Activated CD4-positive, alpha-beta T cell treated with anti-CD3 and anti-CD28 coated beads, Interleukin-2, amount 10 ng/mL, durations not matched to agents 7 days and 5 days (primary cell): ENCODE measurements around the gene RFXAP. TPM values are rescaled to one million over a fixed set of nuclear protein-coding genes. Genes with fewer than 3 reads are reported as not detected.

ENCODE experiments used
- CTCF ChIA-PET: fragments of 350-600 bp; sonication (Branson Sonifier 250); formaldehyde crosslinking; loops from one replicate; lab custom pipeline; 2021; ENCODE audit warnings: antibody characterized with exemption; lab: Charles Lee
- POLR2A ChIA-PET: fragments of 350-600 bp; sonication (Branson Sonifier 250); formaldehyde crosslinking; loops from one replicate; lab custom pipeline; 2021; ENCODE audit warnings: antibody characterized with exemption; lab: Charles Lee
- DNase-seq: peaks from one replicate; pipeline ENCODE4 v3.0.0-alpha.2; 2020
- H3K27ac Mint-ChIP-seq: one replicate; pipeline ENCODE4 v1.8.0; 2021; ENCODE audit warnings: mild to moderate bottlenecking, moderate library complexity, mixed read lengths
- H3K27me3 Mint-ChIP-seq: one replicate; pipeline ENCODE4 v1.8.0; 2021; ENCODE audit warnings: mixed read lengths
- H3K36me3 Mint-ChIP-seq: one replicate; pipeline ENCODE4 v1.8.0; 2021; ENCODE audit warnings: low read depth, mixed read lengths
- H3K4me1 Mint-ChIP-seq: one replicate; pipeline ENCODE4 v1.8.0; 2021; ENCODE audit warnings: mixed read lengths
- H3K4me3 Mint-ChIP-seq: one replicate; pipeline ENCODE4 v1.8.0; 2021; ENCODE audit warnings: mild to moderate bottlenecking, moderate library complexity, mixed read lengths
- H3K9me3 Mint-ChIP-seq: one replicate; pipeline ENCODE4 v1.8.0; 2021; ENCODE audit warnings: mixed read lengths
- total RNA-seq, 2 experiments: library from RNA; stranded (reverse); gene quantifications; one replicate each; pipeline ENCODE4 v1.2.3, GENCODE V29; 2021

Gene RFXAP
- total RNA-seq, 2 experiments from 2014 or later, result 13.8 to 16.7 TPM

GRCh38 chr13:36822785-36823184 is 3.8 kb downstream of the RFXAP start:
- no peaks in the 10 kb centered on the region for H3K9me3 Mint-ChIP-seq
- CTCF ChIA-PET, result interaction anchor here (1.6 kb wide), 1 partner anchor 26 kb away, joined by 4 read pairs; no protein-coding TSS in a partner anchor
- no peak for DNase-seq
- H3K36me3 Mint-ChIP-seq, result peaks cover 21% of the 10 kb centered on the region
- H3K27ac Mint-ChIP-seq, result no peak overlapping the region
- POLR2A ChIA-PET, result no interaction called here
- H3K4me3 Mint-ChIP-seq, result peak overlapping the region; percentile 4
- H3K4me1 Mint-ChIP-seq, result peaks cover 58% of the 10 kb centered on the region
- H3K27me3 Mint-ChIP-seq, result no peaks in the 10 kb centered on the region

- Mint-ChIP-seq H3K4me1 (peaks cover 4% of the 10 kb centered on the region), H3K27me3 (no peaks in the 10 kb centered on the region), H3K27ac (no peak overlapping the region), H3K4me3 (no peak overlapping the region), H3K36me3 (peaks cover 24% of the 10 kb centered on the region), H3K9me3 (no peaks in the 10 kb centered on the region)
- CTCF ChIA-PET, result interaction anchor here (1.2 to 1.3 kb wide), 2 partner anchors 8 to 74 kb away, joined by 3 read pairs; no protein-coding TSS in a partner anchor
- no peak for DNase-seq
- POLR2A ChIA-PET, result no interaction called here
Measured at GRCh38 chr13:36829753-36830152, 10.7 kb downstream of the RFXAP start.

- Mint-ChIP-seq H3K9me3 (no peaks in the 10 kb centered on the region), H3K36me3 (peaks cover 23% of the 10 kb centered on the region), H3K4me3 (no peak overlapping the region), H3K4me1 (no peaks in the 10 kb centered on the region), H3K27ac (no peak overlapping the region), H3K27me3 (no peaks in the 10 kb centered on the region)
- POLR2A ChIA-PET, result no interaction called here
- CTCF ChIA-PET, result interaction anchor here (1.3 kb wide), 1 partner anchor 10 kb away, joined by 3 read pairs; no protein-coding TSS in a partner anchor
- no peak for DNase-seq
Measured at GRCh38 chr13:36831291-36831690, 12.3 kb downstream of the RFXAP start.

GRCh38 chr13:36834299-36834698 is 15.3 kb downstream of the RFXAP start:
- H3K36me3 Mint-ChIP-seq, result peaks cover 12% of the 10 kb centered on the region
- no peaks in the 10 kb centered on the region for H3K9me3 Mint-ChIP-seq
- H3K27ac Mint-ChIP-seq, result no peak overlapping the region
- ChIA-PET CTCF (no interaction called here), POLR2A (no interaction called here)
- DNase-seq, result no peak
- no peak overlapping the region for H3K4me3 Mint-ChIP-seq
- H3K27me3 Mint-ChIP-seq, result no peaks in the 10 kb centered on the region
- no peaks in the 10 kb centered on the region for H3K4me1 Mint-ChIP-seq

GRCh38 chr13:36837354-36838092 is 18.5 kb downstream of the RFXAP start:
- ChIA-PET CTCF (interaction anchor here (1.2 to 1.6 kb wide), 2 partner anchors 10 to 153 kb away, joined by 3 read pairs; no protein-coding TSS in a partner anchor), POLR2A (interaction anchor here (0.8 kb wide), 1 partner anchor 10 kb away, joined by 3 read pairs; no protein-coding TSS in a partner anchor)
- H3K27me3 Mint-ChIP-seq, result no peaks in the 10 kb centered on the region
- H3K36me3 Mint-ChIP-seq, result peaks cover 3% of the 10 kb centered on the region
- peak overlapping the region; percentile 2 for H3K27ac Mint-ChIP-seq
- no peak overlapping the region for H3K4me3 Mint-ChIP-seq
- H3K4me1 Mint-ChIP-seq, result no peaks in the 10 kb centered on the region
- no peak for DNase-seq
- no peaks in the 10 kb centered on the region for H3K9me3 Mint-ChIP-seq

GRCh38 chr13:36839281-36839680 is 20.3 kb downstream of the RFXAP start:
- Mint-ChIP-seq H3K27ac (no peak overlapping the region), H3K4me1 (no peaks in the 10 kb centered on the region), H3K9me3 (no peaks in the 10 kb centered on the region), H3K27me3 (no peaks in the 10 kb centered on the region), H3K36me3 (peaks cover 9% of the 10 kb centered on the region), H3K4me3 (no peak overlapping the region)
- DNase-seq, result no peak
- ChIA-PET POLR2A (no interaction called here), CTCF (no interaction called here)

- DNase-seq, result no peak
- CTCF ChIA-PET, result no interaction called here
- Mint-ChIP-seq H3K36me3 (peaks cover 9% of the 10 kb centered on the region), H3K27me3 (no peaks in the 10 kb centered on the region), H3K4me1 (no peaks in the 10 kb centered on the region), H3K27ac (no peak overlapping the region), H3K4me3 (no peak overlapping the region), H3K9me3 (no peaks in the 10 kb centered on the region)
- POLR2A ChIA-PET, result no interaction called here
Measured at GRCh38 chr13:36839981-36840380, 21.0 kb downstream of the RFXAP start.

- Mint-ChIP-seq H3K4me3 (no peak overlapping the region), H3K27me3 (no peaks in the 10 kb centered on the region)
- POLR2A ChIA-PET, result no interaction called here
Measured at GRCh38 chr13:36840718-36841250, 21.8 kb downstream of the RFXAP start.

GRCh38 chr13:36841391-36841790 is 22.4 kb downstream of the RFXAP start:
- DNase-seq, result no peak
- H3K27me3 Mint-ChIP-seq, result no peaks in the 10 kb centered on the region
- no peaks in the 10 kb centered on the region for H3K4me1 Mint-ChIP-seq
- peaks cover 6% of the 10 kb centered on the region for H3K36me3 Mint-ChIP-seq
- ChIA-PET POLR2A (no interaction called here), CTCF (interaction anchor here (0.9 kb wide), 1 partner anchor 40 kb away, joined by 3 read pairs; no protein-coding TSS in a partner anchor)
- H3K9me3 Mint-ChIP-seq, result no peaks in the 10 kb centered on the region
- no peak overlapping the region for H3K4me3 Mint-ChIP-seq
- H3K27ac Mint-ChIP-seq, result no peak overlapping the region

More at GRCh38 chr13:36840718-36841250, 21.8 kb downstream of the RFXAP start:
- Mint-ChIP-seq H3K4me1 (no peaks in the 10 kb centered on the region), H3K36me3 (peaks cover 8% of the 10 kb centered on the region), H3K27ac (peak overlapping the region; percentile 41), H3K9me3 (no peaks in the 10 kb centered on the region)
- CTCF ChIA-PET, result no interaction called here
- DNase-seq, result no peak

- POLR2A ChIA-PET, result interaction anchor here (0.6 kb wide), 1 partner anchor 9 kb away, joined by 3 read pairs; no protein-coding TSS in a partner anchor
- no peak overlapping the region for H3K4me3 Mint-ChIP-seq
- H3K36me3 Mint-ChIP-seq, result peaks cover 6% of the 10 kb centered on the region
- DNase-seq, result no peak
- CTCF ChIA-PET, result interaction anchor here (1.3 kb wide), 1 partner anchor 10 kb away, joined by 3 read pairs; no protein-coding TSS in a partner anchor
- no peaks in the 10 kb centered on the region for H3K9me3 Mint-ChIP-seq
- H3K27ac Mint-ChIP-seq, result no peak overlapping the region
- peaks cover 6% of the 10 kb centered on the region for H3K27me3 Mint-ChIP-seq
- H3K4me1 Mint-ChIP-seq, result no peaks in the 10 kb centered on the region
Measured at GRCh38 chr13:36847606-36848005, 28.6 kb downstream of the RFXAP start.

GRCh38 chr13:36848199-36848982 is 29.4 kb downstream of the RFXAP start:
- CTCF ChIA-PET, result interaction anchor here (1.2 kb wide), 1 partner anchor 25 kb away, joined by 4 read pairs; no protein-coding TSS in a partner anchor
- Mint-ChIP-seq H3K27me3 (peaks cover 6% of the 10 kb centered on the region), H3K4me1 (no peaks in the 10 kb centered on the region), H3K27ac (no peak overlapping the region), H3K9me3 (no peaks in the 10 kb centered on the region), H3K4me3 (no peak overlapping the region), H3K36me3 (peaks cover 6% of the 10 kb centered on the region)
- POLR2A ChIA-PET, result no interaction called here
- DNase-seq, result no peak

GRCh38 chr13:36850790-36851438 is 31.9 kb downstream of the RFXAP start:
- Mint-ChIP-seq H3K4me3 (no peak overlapping the region), H3K27ac (no peak overlapping the region), H3K36me3 (no peaks in the 10 kb centered on the region), H3K9me3 (no peaks in the 10 kb centered on the region), H3K4me1 (no peaks in the 10 kb centered on the region), H3K27me3 (peaks cover 6% of the 10 kb centered on the region)
- DNase-seq, result peak; percentile 15
- ChIA-PET CTCF (interaction anchor here (0.9 kb wide), 1 partner anchor 130 kb away, joined by 3 read pairs; no protein-coding TSS in a partner anchor), POLR2A (no interaction called here)
